ENCODE data around the gene SAFB.
A peak's percentile ranks its signal among the peaks of the same experiment; 100 is the strongest.

Gene SAFB

DNA sequence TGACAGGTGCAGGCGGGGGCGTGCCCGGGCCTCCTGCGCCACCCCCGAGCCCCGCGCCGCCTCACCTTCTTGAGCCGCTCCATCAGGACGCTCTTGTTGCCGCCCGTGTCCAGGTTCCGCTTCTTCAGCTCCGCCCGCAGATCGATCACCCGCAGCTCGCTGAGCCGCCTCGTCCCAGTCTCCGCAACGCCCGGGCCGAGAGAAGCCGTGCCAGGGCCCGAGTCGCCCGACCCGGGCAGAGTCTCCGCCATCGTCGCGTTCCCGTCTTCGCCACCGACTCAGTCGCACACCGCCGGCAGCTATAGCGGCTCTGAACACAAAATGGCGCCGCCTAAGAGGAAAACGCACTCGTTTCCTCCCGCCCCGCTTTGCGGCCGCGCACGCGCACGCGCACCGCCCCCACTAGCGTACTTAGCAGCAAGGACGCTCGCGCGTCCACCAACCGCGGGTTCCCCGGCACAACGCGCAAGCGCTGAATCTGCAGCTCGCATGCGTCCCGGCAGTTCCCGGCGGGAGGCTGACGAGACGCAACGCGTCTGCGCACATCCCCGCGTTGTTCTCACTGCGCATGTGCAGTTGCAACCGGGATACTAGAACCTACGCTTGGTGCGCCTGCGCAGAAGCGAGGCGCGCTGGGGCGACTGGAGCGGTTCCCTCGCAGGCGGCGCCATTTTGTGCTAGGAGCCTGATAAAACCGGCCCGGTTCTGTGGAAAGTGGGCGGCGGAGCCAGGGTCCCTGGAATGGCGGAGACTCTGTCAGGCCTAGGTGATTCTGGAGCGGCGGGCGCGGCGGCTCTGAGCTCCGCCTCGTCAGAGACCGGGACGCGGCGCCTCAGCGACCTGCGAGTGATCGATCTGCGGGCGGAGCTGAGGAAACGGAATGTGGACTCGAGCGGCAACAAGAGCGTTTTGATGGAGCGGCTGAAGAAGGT, at the start of gene SAFB, which contains the start of gene SAFB2:
Gene SAFB (plus strand): TSS at position 619 of the 932 bp plus-strand sequence. CDS start 123 bp downstream, at position 742.
Gene SAFB2 (minus strand): TSS at position 312 of the 932 bp plus-strand sequence. CDS start 61 bp downstream, at position 251.
- peak; percentile 100 for DNase-seq

DNA sequence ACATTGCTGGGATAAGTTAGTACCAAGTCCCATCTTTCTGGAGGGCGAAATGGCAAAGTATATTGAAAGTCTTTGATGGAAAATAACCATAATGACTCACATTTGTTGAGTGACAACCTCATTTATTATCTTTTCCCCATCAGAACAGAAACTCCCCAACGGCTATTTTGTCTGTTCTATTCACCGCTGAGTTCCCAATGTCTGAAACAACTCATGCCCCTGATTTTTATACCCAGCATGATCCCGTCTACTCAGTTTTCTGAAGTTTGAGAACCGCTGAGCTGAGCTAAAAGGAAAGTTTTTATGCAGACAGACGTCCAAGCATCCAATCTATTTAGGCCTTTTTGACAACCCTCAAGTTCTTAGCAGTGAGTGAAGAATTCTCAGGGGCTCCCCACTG, 47.3 kb upstream of the SAFB start:
- no peak for DNase-seq

DNA sequence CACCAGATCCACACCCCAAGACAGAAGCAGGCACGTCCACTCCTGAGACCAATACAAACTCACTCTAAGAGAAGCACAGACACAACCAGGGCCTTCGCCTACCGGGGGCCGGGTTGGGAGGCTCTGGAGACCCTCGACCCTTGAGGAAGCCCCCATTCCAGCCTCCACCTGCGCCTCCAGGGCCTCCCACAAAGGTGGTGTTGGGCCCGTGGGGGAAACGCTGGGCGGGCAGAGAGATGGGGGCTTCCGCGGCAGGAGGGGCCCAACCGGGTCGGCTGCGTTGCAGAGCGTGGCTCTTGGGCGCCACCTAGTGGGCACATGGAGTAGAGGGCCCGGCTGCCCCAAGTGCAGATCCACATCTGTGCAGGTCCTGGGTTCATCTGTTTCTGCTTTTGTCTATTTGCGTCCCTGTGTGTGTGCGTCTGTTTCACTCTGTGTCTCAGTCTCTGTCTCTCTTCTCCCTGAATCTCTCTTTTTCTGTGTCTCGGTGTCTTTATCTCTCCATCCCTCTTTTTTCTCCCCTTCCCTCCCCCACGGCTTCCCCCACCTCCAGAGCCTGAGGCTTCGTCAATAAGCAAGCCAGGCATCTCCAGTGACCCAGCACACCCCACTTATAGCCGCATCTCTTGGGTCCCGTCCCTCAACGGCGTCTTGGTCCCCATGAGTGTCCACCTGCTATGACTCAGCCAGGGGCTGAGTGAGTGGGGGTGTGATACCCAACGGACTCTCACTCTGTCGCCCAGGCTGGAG, 44.6 kb upstream of the SAFB start:
- DNase-seq: peak; percentile 90

DNA sequence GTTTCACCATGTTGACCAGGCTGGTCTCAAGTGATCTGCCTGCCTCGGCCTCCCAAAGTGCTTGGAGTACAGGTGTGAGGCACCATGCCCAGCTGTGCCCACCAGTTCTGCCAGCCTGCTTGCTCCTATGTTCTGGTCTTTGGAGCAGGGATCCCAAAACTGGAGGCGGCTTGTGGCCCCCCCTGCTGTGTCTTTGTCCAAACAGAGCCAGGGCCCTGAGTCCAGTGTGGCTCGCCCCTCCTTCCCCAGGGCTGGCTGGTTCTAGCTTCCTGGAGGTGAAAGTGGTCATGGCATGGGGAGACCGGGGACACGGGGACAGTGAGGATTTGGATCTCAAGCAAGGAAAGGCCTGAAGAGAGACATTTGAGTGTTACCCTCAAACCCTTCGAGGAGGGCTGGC, 43.6 kb upstream of the SAFB start:
- no peak for DNase-seq

DNA sequence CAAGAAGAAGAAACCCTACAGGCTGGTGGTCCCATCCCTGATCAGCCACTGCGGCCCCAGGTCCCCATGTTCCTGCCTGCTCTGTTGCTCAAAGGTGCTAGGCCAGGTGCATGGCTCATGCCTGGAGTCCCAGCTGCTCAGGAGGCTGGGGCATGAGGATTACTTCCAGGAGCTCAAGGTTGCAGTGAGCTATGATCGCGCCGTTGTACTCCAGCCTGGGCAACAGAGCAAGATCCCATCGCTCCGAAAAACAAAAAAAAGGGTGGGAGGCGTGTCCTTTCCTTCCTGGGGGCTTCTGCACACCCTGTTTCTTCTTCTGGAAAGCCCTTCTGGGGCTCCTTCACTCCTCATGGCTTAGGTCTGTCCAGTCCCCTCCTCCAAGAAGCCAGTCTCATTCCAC, 43.2 kb upstream of the SAFB start:
- DNase-seq: no peak

DNA sequence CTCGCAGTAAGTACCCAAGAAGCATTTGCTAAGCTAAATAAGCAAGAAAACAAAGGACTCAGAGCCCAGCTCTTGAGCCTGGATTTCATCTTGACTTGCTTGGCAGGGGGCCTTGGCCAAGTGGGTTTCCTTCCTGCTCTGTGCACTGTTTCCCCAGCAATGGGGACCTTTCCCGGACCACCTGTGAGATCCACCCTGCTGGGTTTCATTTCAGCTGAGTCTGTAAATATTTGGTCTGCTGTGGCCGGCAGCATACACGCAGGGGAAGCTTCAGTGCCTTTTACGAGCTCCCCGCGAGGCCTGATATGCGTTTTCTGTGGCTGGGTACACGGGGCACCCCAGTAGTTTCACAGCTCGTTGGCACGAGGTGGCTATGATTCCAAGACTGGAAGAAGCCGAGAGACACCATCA, 42.7 kb upstream of the SAFB start:
- no peak for DNase-seq

DNA sequence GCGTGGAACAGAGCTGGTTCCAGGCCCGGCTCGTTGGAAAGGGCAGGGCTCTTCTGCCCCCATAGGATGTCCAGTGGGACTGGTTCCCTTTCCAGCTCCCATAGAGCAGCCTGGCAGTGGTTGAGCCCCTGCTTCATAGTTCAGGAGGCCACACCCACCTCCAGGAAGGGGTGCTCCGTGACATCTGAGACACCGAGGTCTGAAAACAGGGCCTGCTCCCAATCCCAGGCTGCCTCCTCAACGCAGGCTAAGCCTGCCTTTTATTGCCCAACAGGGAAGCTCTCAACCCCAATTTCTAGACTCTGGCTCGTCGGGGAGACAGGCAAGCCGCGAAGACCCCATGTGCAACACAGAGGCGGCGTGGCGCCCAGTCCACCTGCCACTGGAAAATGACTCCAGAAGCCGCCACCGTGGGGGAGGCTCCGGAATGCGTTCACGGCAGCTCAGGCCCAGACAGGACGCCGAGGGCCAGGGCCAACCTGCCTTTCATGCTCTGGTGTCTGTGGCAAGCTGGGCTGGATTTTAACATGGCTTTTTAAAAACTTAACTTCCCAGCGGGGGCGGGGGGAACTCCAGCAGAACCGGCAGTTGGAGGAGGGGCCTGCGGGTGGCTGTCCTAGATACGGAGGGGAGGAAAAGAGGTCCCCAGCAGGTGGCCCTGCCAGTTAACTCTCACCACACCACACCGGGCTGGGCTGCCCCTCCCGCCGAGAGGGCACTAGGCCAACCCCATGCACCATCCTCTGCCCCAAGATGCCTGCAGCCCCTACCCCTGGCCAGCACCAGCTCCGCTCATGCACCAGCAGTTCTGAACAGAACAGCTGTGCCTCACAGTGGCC, 37.2 kb upstream of the SAFB start:
- DNase-seq: peak; percentile 76

DNA sequence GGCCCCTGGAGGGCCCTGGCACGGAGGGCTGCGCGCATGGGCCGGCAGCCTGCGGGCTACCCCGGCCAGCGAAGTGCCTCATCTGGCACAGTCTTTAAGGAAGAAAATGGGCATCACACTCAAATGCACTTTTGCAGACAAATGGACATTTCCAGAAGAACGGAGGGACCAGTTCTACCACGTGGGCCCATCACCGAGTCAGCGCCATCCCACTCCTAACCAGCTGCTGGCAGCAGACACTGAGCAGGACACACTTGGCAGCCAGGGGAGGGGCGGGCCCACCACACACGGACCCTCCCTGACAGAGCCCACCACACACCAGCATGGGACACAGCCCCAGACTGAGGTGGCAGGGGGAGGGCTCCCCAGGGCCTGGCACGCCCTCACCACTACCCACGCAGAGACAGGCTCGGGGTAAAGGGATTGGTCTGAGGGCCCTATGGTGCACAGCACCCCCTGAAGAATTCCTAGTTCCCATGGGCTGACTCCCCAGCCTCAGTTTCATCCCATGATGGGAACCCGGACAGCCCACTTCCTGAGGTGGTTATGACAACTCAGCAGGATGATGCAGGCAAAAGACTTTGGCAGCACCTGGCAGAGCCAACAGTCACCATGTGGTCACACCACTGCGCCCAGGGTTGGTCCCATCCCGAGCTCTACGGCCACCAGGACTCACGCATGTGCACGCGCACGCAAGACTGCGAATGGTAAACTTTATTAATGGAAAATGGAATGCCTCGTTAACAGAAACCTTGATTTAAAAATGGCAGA, 36.4 kb upstream of the SAFB start:
- no peak for DNase-seq

DNA sequence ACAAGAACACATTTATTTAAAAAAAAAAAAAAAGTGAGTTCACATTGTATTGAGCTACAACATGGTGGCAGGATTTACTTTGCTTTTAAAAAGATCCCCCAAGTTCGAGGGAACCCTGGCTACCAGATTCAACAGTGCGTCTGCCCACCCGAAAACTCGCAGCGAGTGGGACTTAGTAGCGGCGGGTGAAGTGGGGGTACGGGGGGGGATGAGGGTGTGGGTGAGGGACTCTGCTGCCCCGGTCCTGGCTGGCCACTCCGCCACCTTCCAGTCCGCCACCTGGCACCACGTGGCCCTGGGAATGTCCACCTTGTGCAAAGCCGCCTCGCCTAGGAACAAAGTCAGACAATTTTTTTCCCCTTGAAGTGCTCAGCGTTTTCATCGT, 35.8 kb upstream of the SAFB start:
- DNase-seq: no peak

DNA sequence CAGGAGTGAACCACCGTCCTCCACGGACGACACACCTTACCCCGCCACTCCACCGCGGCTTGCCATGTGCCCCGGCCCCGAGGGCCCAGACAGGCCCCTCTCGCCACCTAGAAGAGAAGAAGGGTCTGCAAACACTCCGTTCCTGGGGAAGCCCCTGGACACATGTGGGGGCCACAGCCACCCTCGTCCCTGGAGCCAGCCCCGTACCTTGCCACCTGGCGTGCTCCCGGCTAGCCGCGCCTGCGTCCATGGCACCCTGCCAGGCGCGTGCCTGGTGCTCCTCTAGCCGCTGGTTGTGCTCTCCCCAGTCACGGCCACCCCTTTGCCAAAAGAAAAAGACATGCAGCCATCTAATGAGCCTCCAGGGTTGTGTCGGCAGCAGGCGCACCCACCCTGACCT, 35.2 kb upstream of the SAFB start:
- no peak for DNase-seq

DNA sequence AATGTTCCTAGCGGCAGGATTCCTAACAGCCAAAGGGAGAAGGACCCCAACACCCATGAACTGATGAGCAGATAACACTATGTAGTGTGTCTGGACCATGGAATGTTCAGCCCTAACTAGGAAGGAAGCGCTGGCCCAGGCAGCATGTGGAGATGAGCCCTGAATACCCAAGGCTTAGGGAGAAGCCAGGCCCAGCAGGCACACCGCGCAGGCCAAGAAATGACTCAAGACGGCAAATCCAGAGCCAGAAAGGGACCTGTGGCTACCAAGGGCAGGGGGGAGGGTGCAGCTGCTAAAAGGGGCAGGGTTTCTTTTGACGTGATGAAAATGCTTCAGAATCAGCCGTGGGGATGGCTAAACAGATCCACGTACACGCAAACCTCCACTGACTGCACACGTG, 34.4 kb upstream of the SAFB start:
- no peak for DNase-seq

DNA sequence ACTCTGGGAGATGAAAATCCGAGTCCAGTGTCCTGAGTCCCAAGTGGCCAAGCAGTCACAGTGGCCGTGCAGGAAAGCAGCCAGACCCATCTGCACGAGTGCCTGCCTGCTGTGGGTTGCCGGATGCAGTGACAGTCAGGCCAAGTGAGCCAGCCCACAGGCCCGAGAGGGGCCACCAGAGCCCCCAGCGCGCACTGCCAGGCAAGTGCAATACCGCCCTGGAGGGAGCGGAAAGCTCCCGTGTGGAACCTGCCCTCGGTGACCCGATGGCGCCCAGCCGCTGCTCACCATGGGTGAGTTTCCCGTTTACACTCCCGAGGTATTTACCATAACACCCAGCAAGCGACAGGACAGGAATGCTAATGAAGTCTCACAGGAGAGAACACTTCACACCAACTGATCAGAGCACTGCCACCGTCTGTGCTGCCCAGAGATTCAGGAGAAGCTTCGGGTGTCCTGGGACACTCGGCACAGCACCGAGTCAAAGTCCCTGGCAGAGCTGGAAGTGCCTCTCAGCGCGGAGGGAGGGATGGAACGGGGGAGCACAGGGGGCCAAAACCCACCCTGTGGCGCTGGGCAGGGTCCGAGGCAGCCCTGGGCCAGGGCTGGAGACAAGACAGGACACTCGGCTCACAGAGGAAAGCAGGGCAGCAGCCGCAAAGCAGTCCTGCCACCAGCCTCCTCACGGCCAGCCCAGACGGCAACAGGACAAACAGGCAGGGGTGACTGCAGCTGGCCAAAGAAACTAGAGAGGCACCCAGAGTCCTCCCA, 33.8 kb upstream of the SAFB start:
- DNase-seq: no peak

DNA sequence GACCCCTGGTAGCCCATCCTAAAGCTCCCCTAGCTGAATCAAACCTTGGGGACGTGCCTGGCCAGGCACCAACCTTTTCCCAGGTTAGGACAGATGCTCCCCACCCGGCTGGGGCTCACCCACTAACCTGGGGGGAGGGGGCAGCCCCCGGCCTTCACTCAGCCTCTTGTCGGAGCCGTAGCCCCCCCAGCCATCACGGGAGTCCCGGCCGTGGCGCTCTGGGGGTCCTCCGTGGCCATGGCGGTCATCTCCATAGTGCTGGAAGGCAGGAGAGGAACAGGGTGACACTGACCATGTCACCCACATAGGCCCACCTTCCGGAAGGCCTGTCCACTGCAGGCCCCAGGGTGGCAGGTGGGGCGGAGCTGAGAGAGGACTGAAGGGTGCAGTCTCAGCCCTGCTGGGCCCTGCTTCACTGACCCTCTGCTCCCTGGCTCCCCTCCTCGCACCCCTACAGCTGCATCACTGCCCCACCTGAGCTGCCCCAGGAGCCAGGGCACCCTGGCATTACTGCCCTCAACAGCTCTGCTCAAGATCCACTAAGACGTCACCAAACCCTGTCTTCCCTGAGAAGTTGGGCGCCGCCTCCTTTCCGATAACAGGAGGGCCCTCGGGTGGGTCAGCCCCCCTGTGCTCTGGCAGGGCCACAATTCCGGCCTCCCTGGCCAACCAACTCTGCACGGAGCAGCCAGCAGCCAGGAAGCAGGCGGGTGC, 32.6 kb upstream of the SAFB start:
- no peak for DNase-seq

DNA sequence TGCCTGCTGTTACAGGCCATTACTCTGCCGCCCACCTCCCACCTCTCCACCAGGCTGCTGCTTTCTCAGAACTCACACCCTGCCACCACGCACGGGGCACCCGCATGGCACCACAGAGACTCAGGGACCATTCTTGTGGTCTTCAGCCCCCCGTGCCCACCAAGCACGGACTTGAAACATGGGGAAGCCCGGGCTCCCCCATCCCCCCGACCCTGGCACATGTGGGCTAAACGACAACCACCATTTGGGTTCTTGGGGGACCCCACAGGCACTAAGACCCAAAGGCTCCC, 32.1 kb upstream of the SAFB start:
- DNase-seq: no peak

DNA sequence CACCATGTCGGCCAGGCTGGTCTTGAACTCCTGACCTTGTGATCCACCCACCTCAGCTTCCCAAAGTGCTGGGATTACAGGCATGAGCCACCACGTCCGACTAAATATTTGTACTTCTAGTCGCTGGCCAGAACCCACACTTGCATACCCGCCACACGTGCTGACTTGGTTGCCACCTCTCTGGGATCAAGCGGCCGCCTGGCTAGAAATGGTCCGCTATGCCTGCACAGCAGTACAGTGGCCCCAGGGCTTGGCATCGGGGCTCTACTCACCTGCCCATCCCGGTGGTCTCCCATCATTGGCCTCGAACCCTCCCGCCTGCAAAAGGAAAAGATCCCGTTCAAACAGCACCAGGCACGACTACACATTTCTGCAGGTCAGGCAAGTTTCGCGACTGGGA, 31.4 kb upstream of the SAFB start:
- no peak for DNase-seq

DNA sequence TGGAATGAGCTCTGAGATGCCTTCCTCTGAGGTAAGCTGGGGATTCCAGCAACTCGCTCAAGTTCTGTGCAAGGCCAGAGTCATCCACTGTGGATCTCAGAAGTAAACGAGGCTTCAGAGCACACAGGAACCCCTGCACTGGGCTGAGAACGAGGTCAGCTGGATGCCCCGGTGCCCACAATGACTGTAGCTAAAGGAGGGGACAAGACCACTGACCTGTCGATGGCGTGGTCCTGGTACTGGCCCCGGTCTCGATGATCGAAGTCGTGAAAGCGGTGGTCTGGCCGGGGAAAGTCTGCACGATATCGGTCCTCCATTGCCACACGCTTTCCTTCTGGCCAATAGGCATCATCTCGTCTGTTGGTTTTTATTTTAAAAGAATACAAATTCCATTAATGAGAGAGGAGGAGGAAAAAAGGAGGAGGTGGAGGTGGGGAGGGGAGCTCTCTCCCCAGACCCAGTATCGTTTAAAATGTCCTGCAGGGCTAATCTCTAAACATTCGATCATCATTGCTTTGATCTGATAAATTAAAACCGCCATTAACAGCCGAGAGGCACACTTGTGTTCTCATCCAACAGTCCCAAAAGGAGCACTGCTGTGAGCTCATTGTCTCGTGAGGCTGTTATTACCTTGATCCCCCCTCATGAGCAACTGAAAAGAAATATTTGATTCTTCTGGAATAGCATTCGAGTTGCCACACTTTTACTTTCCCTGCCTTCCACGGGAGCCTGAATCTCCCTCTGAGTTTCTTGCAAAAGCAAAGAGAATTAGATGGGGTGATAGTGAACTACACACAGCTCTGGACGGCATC, 30.1 kb upstream of the SAFB start:
- no peak for DNase-seq

DNA sequence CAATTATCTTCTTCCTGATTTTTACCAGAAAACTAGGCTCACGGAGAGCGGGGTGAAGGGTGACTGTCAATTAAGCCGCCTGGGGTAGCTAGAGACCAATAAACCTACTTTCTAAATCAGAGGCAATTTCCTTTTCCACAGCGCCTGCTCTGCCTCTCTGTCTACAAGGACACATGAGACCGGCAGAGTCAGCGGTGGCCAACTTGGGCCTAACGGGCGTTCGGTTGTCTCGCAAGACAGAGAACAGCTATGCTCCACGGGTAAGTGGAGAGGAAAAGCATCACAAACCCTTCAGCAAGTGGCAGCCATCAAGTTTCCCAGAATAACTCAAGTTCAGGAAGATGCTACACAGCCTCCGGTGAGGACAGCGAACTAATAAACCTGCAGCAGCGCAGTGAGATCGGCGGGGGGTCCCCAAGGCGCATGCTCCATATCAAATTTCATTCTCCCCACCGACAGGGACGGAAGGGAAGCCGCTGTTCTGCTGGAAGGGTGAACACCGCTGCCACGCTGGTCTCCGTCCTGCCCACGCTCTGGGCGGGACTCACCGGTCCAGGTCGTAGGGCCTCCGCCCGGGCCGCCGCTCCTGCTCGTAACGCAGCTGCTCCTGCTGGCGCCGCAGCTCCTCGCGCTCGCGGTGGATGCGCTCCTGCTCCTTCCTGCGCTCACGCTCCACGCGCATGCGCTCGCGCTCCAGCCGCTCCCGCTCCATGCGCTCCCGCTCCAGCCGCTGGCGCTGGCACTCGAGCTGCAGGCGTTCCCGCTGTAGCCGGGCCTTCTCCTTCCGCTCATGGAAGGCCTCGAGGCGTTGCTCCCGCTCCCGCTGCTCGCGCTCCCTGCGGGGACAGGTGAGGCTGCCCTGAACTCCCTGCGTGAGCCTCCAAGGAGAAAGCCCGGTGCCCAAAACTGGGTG, 29.3 kb upstream of the SAFB start:
- DNase-seq: no peak

DNA sequence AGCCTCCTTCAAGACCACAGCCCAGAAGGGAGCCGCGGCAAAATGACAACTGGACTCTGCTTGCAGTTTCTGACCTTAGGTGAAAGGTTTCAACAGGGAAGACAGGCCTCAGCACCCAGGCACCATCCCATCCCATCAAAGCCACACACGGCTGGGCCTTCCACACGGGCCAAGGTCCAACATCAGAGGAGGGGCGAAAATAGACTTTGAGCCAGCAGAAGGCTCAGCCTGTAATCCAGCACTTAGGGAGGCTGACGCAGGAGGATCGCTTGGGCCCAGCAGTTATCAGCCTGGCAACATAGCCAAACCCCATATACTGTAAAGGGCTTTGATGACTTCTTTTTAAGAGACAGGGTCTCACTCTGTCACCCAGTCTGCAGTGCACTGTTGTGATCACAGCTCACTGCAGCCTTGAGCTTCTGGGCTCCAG, 28.3 kb upstream of the SAFB start:
- no peak for DNase-seq

DNA sequence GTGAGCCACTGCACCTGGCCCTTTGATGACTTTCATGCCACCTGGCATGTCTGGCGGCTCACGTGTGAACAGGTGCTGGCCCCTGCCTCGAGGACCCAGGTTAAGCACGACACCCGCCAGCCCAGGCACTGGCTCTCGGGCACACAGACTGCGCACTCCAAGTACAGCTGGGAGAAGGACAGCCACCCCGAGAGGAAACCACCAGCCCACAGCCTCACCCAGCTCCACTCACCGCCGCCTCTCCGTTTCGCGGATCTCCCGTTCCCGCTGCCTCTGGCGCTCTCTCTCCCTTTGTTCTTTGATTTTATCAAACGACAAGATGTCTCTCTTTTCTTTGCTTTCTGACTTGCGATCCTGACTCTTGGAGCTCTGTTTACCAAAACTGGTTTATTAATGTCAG, 27.8 kb upstream of the SAFB start:
- no peak for DNase-seq

Data from activated effector memory CD4-positive, alpha-beta T cell treated with anti-CD3 and anti-CD28 coated beads, Interleukin-2, amount 50 U/mL, for 16 hours (primary cell).